Adrenal gland (tissue), 5 donors: ENCODE data around the gene BTN2A1.

Experiments
- CTCF ChIP-seq, 6 experiments: fragments of 450-650 bp in 4 of 6; fragments of 200-600 bp in 2 of 6; sonication (generic) in 1 of 6; IDR thresholded peaks; 1 replicate in 5 of 6; 2 replicates in 1 of 6; pipeline versions ENCODE4 v1.5.1 to v1.8.0; 2016 to 2021; ENCODE audit warnings: antibody characterized with exemption in 6 of 6, mild to moderate bottlenecking in 2 of 6, moderate library complexity in 1 of 6
- POLR2A ChIP-seq, 2 donors: fragments of 450-650 bp; IDR thresholded peaks; one replicate each; pipeline ENCODE4 v1.6.1; 2017; ENCODE audit warnings: antibody characterized with exemption in 2 of 2, mild to moderate bottlenecking in 2 of 2, moderate library complexity in 1 of 2
- donor health status: DM: no; HTN: no; CAD: no.

GRCh38 chr6:26415791-26416190 is 42.0 kb upstream of the BTN2A1 start:
- TF ChIP-seq CTCF (IDR thresholded peaks at IDR 0.05) = no peak
- TF ChIP-seq POLR2A (IDR thresholded peaks at IDR 0.05) = no peak
